Heart left ventricle (tissue), 13 donors: Measurements from ENCODE around the gene NINL.

Experiments
- CTCF ChIP-seq, 12 donors: fragments of 200-600 bp; sonication (generic) in 4 of 12; IDR thresholded peaks; one replicate each; pipeline versions ENCODE4 v1.5.0 to v1.8.0; 2018 to 2022; ENCODE audit warnings: antibody characterized with exemption in 12 of 12, mild to moderate bottlenecking in 5 of 12
- POLR2A ChIP-seq, 2 donors: fragments of 450-650 bp; IDR thresholded peaks; one replicate each; pipeline ENCODE4 v1.6.1; 2017; ENCODE audit warnings: antibody characterized with exemption in 2 of 2, mild to moderate bottlenecking in 2 of 2, moderate library complexity in 2 of 2
- donor health status: ischemic (EF 13 %, LVEDD 7.1; RV severe dilation, severe dysfunction).
- donor health status: DM: no; HTN: yes; CAD: no.
- donor health status: DM: no; HTN: no; CAD: no.
- donor health status: ischemic (EF 25% LVEDD 6.9; RV normal size, moderate dysfunction).
- donor health status: ischemic (EF 25% LVEDD 5.7; RV mildly dilated, moderate dysfunction).
- donor health status: ischemic (EF 35%, LVEDD 5.7; RV mildly dilated, moderate dysfunction).
- donor health status: nonischemic (EF 11% LVEDD 7.7; RV severe dilation, severe dysfunction).
- donor health status: DM: yes; HTN: yes; CAD: no.
- donor health status: PGD.
- donor health status: ischemic (EF 29% LVEDD 5.4; RV normal size, mild dysfunction).
- donor health status: nonischemic (EF 23%, LVEDD 6.1; RV moderate dilation, normal function).

- no peak for TF ChIP-seq CTCF (IDR thresholded peaks at IDR 0.05)
- peak in 1 of 2 donors; percentile 30 for TF ChIP-seq POLR2A (IDR thresholded peaks at IDR 0.05)
Measured at GRCh38 chr20:25584905-25585704, at the start of gene NINL.
